SK-N-SH (cell line): ENCODE results near the gene DCUN1D3. TPM values are rescaled to one million over a fixed set of nuclear protein-coding genes. Genes with fewer than 3 reads are reported as not detected.

Source experiments
- CTCF ChIA-PET: fragments of 300-600, 350-600 bp; formaldehyde crosslinking; extraction: SDS; loops from one replicate; lab custom pipeline; 2021; lab: Yijun Ruan, JAX
- POLR2A ChIA-PET: fragments of 350-600 bp; sonication (Branson Sonifier 250); formaldehyde crosslinking; extraction: SDS; loops from one replicate; lab custom pipeline; 2020; ENCODE audit warnings: antibody characterized with exemption, inconsistent platforms; lab: Yijun Ruan, JAX
- DNase-seq: peaks from one replicate; pipeline ENCODE4 v3.0.0; 2012
- H2AFZ ChIP-seq: fragments of 200-600 bp; sonication (generic); 2 replicates; pipeline ENCODE4 v1.8.1; 2016; ENCODE audit warnings: antibody characterized with exemption, mild to moderate bottlenecking, low read depth
- H3F3A ChIP-seq: fragments of 200-600 bp; sonication (generic); replicated peaks from 2 replicates; pipeline ENCODE3; 2016; ENCODE audit warnings: antibody characterized with exemption, mild to moderate bottlenecking; ENCODE audit not compliant: insufficient read depth
- H3K27ac ChIP-seq, 2 experiments: fragments of 200-500 bp in 1 of 2; fragments of 200-600 bp in 1 of 2; sonication (Bioruptor generic) in 1 of 2; sonication (generic), shearing (Covaris generic) in 1 of 2; 2 replicates each; pipeline versions ENCODE4 v1.5.1 to v1.6.1; 2014 to 2016; ENCODE audit warnings: low read depth in 2 of 2, inconsistent platforms in 1 of 2, low read length in 1 of 2, mild to moderate bottlenecking in 1 of 2, mixed read lengths in 1 of 2
- H3K27me3 ChIP-seq: fragments of 200-600 bp; sonication (generic), shearing (Covaris generic); 2 replicates; pipeline ENCODE4 v1.6.1; 2016; ENCODE audit warnings: mixed run types; ENCODE audit not compliant: insufficient read depth
- H3K36me3 ChIP-seq, 2 experiments: fragments of 200-500 bp in 1 of 2; fragments of 200-600 bp in 1 of 2; sonication (Bioruptor generic) in 1 of 2; sonication (generic) in 1 of 2; replicated peaks in 1 of 2; 2 replicates each; pipeline versions ENCODE3 to v1.5.1; 2014 to 2016; ENCODE audit warnings: low read length in 1 of 2, mild to moderate bottlenecking in 1 of 2; ENCODE audit not compliant: insufficient read depth in 2 of 2, control insufficient read depth in 1 of 2
- H3K4me1 ChIP-seq, 2 experiments: fragments of 200-500 bp in 1 of 2; fragments of 200-600 bp in 1 of 2; sonication (Bioruptor generic) in 1 of 2; sonication (generic), shearing (Covaris generic) in 1 of 2; 2 replicates each; pipeline versions ENCODE4 v1.5.1 to v1.6.1; 2014 to 2016; ENCODE audit warnings: low read depth in 1 of 2, low read length in 1 of 2, mixed run types in 1 of 2; ENCODE audit not compliant: insufficient read depth in 2 of 2, control insufficient read depth in 1 of 2
- H3K4me2 ChIP-seq: fragments of 200-600 bp; sonication (generic), shearing (Covaris generic); 2 replicates; pipeline ENCODE4 v1.6.1; 2017; ENCODE audit warnings: mixed run types
- H3K4me3 ChIP-seq, 2 experiments: fragments of 200-500 bp in 1 of 2; fragments of 200-600 bp in 1 of 2; sonication (Bioruptor generic) in 1 of 2; sonication (generic), shearing (Covaris generic) in 1 of 2; 2 replicates each; pipeline versions ENCODE4 v1.5.1 to v1.8.1; 2014 to 2016; ENCODE audit warnings: low read depth in 2 of 2, inconsistent platforms in 1 of 2, low read length in 1 of 2, mild to moderate bottlenecking in 1 of 2, mixed read lengths in 1 of 2, moderate library complexity in 1 of 2
- H3K79me2 ChIP-seq: fragments of 200-600 bp; sonication (generic); 2 replicates; pipeline ENCODE4 v1.8.1; 2017; ENCODE audit warnings: mild to moderate bottlenecking; ENCODE audit not compliant: insufficient read depth
- H3K9ac ChIP-seq: fragments of 200-600 bp; sonication (generic); 2 replicates; pipeline ENCODE4 v1.6.1; 2017; ENCODE audit warnings: mixed run types
- H3K9me2 ChIP-seq: fragments of 200-600 bp; sonication (generic); 2 replicates; pipeline ENCODE4 v1.6.1; 2017; ENCODE audit warnings: mixed run types
- H3K9me3 ChIP-seq: fragments of 200-600 bp; sonication (generic); 2 replicates; pipeline ENCODE4 v1.6.1; 2017; ENCODE audit warnings: mixed run types, mild to moderate bottlenecking, moderate library complexity
- H4K20me1 ChIP-seq: fragments of 200-600 bp; sonication (generic); 2 replicates; pipeline ENCODE4 v1.6.1; 2017; ENCODE audit warnings: mild to moderate bottlenecking, mixed run types; ENCODE audit not compliant: insufficient read depth
- ELF1 ChIP-seq: IDR thresholded peaks from 2 replicates; pipeline ENCODE4 v1.4.0; 2012
- MEF2A ChIP-seq: IDR thresholded peaks from 2 replicates; pipeline ENCODE4 v1.4.0; 2012; ENCODE audit warnings: low read depth, borderline replicate concordance
- RCOR1 ChIP-seq: fragments of 150-350 bp; IDR thresholded peaks from 2 replicates; pipeline ENCODE4 v1.6.1; 2017; ENCODE audit warnings: antibody characterized with exemption, low read length
- RFX5 ChIP-seq: IDR thresholded peaks from 2 replicates; pipeline ENCODE4 v1.6.1; 2012; ENCODE audit warnings: mild to moderate bottlenecking, improper control_type of control experiment, low read length
- TEAD4 ChIP-seq: IDR thresholded peaks from 2 replicates; pipeline ENCODE4 v1.4.0; 2012; ENCODE audit warnings: mild to moderate bottlenecking, borderline replicate concordance; ENCODE audit not compliant: insufficient read depth
- WGBS: methylation state at CpG from one replicate; pipeline ENCODE4 v1.1.6; 2017; ENCODE audit warnings: low lambda C conversion rate; 5-methylcytosine and 5-hydroxymethylcytosine counted together
- polyA plus RNA-seq, 3 experiments: library from polyadenylated mRNA; depleted of rRNA; stranded (reverse); fragments of >200 nt; gene quantifications; 2 replicates each; pipeline ENCODE4 v1.2.3, GENCODE V29; 2012
- TF ChIP-seq, protein P1 (sequence below): IDR thresholded peaks from 2 replicates; pipeline ENCODE4 v1.4.0; 2012; ENCODE audit warnings: low read depth, borderline replicate concordance
- TF ChIP-seq, protein P2 (sequence below): IDR thresholded peaks from 2 replicates; pipeline ENCODE4 v1.6.1; 2012; ENCODE audit warnings: mild to moderate bottlenecking, low read depth, low read length, moderate library complexity
- TF ChIP-seq, protein P3 (sequence below): IDR thresholded peaks from 2 replicates; pipeline ENCODE4 v1.4.0; 2012; ENCODE audit warnings: low read depth, borderline replicate concordance
- TF ChIP-seq, protein P4 (sequence below): fragments of 150-350 bp; IDR thresholded peaks from 2 replicates; pipeline ENCODE4 v1.6.1; 2017; ENCODE audit warnings: antibody characterized with exemption, low read length, low read depth, borderline replicate concordance

DCUN1D3 gene
- polyA plus RNA-seq, 1 of the 3 experiments (the other 2 are of a cell fraction), result 4.7 TPM

DNA sequence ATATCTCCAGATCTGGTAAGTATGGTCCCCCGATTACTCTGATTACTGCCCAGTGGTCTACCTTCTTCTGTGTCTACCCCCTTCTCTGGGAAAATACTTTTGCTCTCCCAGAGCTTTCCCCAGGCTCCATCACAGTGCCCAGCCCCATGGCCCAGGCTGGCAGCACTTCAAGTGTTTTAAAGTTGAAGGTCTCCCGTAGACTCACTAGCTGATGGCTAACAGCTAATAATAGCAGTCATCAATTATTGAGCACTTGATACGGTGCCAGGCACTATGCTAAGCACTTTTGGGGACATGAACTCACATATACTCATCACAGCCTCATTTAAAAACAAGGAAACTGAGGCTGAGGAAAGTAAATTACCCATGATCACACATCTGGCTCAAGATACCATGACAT lies 33.4 kb downstream of the DCUN1D3 start:
- no peaks in the 10 kb centered on the region for H4K20me1 ChIP-seq
- H3K79me2 ChIP-seq, result peaks cover 84% of the 10 kb centered on the region
- peak overlapping the region; percentile 90 to 96 for H3K27ac ChIP-seq
- peaks cover 36 to 41% of the 10 kb centered on the region in 2 experiments for H3K4me1 ChIP-seq
- H2AFZ ChIP-seq, result no peak overlapping the region
- H3K4me2 ChIP-seq, result peak overlapping the region; percentile 56; the same call in 1 of the 2 replicates
- H3K9me3 ChIP-seq, result no peaks in the 10 kb centered on the region
- no peak overlapping the region for H3K4me3 ChIP-seq
- DNase-seq, result no peak
- peaks cover 4 to 5% of the 10 kb centered on the region in 2 experiments for H3K36me3 ChIP-seq
- no peaks in the 10 kb centered on the region for H3K27me3 ChIP-seq
- TF ChIP-seq, protein P1, sequence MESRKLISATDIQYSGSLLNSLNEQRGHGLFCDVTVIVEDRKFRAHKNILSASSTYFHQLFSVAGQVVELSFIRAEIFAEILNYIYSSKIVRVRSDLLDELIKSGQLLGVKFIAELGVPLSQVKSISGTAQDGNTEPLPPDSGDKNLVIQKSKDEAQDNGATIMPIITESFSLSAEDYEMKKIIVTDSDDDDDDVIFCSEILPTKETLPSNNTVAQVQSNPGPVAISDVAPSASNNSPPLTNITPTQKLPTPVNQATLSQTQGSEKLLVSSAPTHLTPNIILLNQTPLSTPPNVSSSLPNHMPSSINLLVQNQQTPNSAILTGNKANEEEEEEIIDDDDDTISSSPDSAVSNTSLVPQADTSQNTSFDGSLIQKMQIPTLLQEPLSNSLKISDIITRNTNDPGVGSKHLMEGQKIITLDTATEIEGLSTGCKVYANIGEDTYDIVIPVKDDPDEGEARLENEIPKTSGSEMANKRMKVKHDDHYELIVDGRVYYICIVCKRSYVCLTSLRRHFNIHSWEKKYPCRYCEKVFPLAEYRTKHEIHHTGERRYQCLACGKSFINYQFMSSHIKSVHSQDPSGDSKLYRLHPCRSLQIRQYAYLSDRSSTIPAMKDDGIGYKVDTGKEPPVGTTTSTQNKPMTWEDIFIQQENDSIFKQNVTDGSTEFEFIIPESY, result no peak
- TF ChIP-seq, protein P2, sequence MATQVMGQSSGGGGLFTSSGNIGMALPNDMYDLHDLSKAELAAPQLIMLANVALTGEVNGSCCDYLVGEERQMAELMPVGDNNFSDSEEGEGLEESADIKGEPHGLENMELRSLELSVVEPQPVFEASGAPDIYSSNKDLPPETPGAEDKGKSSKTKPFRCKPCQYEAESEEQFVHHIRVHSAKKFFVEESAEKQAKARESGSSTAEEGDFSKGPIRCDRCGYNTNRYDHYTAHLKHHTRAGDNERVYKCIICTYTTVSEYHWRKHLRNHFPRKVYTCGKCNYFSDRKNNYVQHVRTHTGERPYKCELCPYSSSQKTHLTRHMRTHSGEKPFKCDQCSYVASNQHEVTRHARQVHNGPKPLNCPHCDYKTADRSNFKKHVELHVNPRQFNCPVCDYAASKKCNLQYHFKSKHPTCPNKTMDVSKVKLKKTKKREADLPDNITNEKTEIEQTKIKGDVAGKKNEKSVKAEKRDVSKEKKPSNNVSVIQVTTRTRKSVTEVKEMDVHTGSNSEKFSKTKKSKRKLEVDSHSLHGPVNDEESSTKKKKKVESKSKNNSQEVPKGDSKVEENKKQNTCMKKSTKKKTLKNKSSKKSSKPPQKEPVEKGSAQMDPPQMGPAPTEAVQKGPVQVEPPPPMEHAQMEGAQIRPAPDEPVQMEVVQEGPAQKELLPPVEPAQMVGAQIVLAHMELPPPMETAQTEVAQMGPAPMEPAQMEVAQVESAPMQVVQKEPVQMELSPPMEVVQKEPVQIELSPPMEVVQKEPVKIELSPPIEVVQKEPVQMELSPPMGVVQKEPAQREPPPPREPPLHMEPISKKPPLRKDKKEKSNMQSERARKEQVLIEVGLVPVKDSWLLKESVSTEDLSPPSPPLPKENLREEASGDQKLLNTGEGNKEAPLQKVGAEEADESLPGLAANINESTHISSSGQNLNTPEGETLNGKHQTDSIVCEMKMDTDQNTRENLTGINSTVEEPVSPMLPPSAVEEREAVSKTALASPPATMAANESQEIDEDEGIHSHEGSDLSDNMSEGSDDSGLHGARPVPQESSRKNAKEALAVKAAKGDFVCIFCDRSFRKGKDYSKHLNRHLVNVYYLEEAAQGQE, result no peak
- TF ChIP-seq TEAD4 (no peak), MEF2A (no peak), RFX5 (no peak), RCOR1 (no peak), ELF1 (no peak)
- TF ChIP-seq, protein P3, sequence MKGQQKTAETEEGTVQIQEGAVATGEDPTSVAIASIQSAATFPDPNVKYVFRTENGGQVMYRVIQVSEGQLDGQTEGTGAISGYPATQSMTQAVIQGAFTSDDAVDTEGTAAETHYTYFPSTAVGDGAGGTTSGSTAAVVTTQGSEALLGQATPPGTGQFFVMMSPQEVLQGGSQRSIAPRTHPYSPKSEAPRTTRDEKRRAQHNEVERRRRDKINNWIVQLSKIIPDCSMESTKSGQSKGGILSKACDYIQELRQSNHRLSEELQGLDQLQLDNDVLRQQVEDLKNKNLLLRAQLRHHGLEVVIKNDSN, result no peak
- TF ChIP-seq, protein P4, sequence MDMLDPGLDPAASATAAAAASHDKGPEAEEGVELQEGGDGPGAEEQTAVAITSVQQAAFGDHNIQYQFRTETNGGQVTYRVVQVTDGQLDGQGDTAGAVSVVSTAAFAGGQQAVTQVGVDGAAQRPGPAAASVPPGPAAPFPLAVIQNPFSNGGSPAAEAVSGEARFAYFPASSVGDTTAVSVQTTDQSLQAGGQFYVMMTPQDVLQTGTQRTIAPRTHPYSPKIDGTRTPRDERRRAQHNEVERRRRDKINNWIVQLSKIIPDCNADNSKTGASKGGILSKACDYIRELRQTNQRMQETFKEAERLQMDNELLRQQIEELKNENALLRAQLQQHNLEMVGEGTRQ, result no peak
- TF ChIP-seq, all 33 proteins: peak for 0
- CTCF ChIA-PET, result interaction anchor here (0.7 to 4.8 kb wide), 5 partner anchors 10 to 22 kb away, joined by 3 to 23 read pairs (median 4); no protein-coding TSS in a partner anchor
- Histone ChIP-seq H3K9ac (no peak overlapping the region), H3F3A (peaks cover 21% of the 10 kb centered on the region), H3K9me2 (no peaks in the 10 kb centered on the region)
- POLR2A ChIA-PET, result interaction anchor here (2.1 kb wide), 1 partner anchor 33 kb away, joined by 7 read pairs; the partner anchor contains the start of gene DCUN1D3
- 70% methylated on average over 3 of the region's 3 CpGs for WGBS
